DMS79 treated with DMSO at 0.1 percent for 48 hours (cell line): ENCODE results near the gene USP32.
"Not testable (repeated sequence)": the region's sequence is repeated elsewhere in the genome, so short reads cannot be mapped to it uniquely, and the experiment has no call there.

Experiments used
- DNase-seq: peaks from one replicate; lab custom pipeline; 2025; lab: John Stamatoyannopoulos, UW

Gene USP32

DNA sequence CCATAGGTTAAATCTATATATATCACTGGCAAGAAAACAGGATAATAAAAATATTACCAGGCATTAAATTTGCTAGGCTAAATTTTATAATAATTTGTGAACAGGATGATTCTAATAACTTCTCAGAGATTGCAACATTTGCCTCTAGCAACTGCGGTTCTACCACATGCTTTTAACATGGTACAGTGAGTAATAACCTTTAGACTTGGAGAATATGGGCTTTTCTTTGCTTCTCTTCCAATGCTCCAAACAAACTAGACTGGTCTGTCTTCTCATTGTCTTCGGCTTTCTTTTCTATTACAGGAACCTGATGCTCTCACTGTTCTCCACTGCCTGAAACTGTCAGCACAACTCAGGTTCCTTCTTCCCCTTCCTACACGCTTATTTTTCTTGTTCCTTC, 161.6 kb downstream of the USP32 start:
- DNase-seq: no peak

- no peak for DNase-seq
Observed at GRCh38 chr17:60229188-60229802, 162.6 kb downstream of the USP32 start.

- DNase-seq: not testable (repeated sequence)
Observed at GRCh38 chr17:60227276-60227675, 164.7 kb downstream of the USP32 start.

DNA sequence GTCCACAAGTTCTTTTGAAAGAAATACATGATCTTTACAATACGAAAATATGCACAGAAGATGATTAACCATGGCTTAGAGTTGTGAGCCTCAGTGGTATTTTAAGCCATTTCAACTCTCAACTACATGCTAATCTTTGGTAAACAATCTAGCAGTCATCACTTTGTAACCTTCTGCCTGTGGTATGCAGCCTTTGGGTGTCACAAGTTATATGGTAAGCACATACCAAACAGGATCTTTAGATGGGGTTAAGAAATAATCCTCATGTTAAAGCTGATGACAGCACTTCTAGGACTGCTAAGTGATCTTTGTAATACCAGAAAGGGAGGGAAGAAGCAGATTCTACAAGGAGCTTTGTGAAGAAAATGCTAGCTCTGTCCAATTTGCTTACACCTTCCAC, 167.9 kb downstream of the USP32 start:
- no peak for DNase-seq

- no peak for DNase-seq
Observed at GRCh38 chr17:60223456-60223855, 168.5 kb downstream of the USP32 start.

DNA sequence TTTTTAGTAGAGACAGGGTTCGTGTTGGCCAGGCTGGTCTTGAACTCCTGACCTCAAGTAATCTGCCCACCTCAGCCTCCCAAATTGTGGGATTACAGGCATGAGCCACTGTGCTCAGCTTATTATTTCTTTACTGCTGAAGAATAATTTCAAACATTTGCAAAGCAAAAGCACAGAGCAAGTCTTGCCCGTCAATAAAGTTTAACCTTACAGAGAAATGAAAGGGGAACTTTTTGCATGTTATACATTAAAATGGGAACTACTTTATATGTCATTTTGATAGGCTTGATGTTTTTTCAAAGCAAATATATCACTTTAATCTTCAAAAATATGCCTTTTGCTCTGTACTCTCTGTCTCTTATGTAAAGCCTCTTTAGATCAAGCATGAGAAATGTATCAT, 173.2 kb downstream of the USP32 start:
- DNase-seq: not testable (repeated sequence)

- DNase-seq: not testable (repeated sequence)
Observed at GRCh38 chr17:60215895-60216294, 176.0 kb downstream of the USP32 start.

DNA sequence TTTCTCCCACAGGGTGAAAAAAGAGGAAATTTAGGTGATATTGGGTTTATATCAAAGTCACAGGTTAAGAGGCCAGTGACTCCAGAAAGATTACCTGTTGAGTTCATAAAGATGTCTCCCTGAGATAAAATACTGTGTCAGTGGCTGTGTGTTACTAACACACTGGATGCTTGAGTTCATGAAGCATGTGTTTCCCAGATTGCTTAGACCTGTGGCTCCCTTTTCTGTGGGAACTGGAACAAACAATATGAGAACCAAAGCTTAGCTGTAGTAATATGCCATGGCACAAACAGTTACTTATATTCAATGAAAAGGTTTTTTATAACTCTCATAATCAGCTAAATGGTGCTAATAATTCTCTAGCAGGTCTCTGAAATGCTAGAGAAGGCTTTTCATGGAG, 180.7 kb downstream of the USP32 start:
- not testable (repeated sequence) for DNase-seq

- not testable (repeated sequence) for DNase-seq
Observed at GRCh38 chr17:60208302-60208701, 183.6 kb downstream of the USP32 start.

- DNase-seq: not testable (repeated sequence)
Observed at GRCh38 chr17:60205782-60206181, 186.2 kb downstream of the USP32 start.

- DNase-seq: not testable (repeated sequence)
Observed at GRCh38 chr17:60198630-60199029, 193.3 kb downstream of the USP32 start.

GRCh38 chr17:60194141-60194540, 197.8 kb downstream of the USP32 start:
- not testable (repeated sequence) for DNase-seq

DNA sequence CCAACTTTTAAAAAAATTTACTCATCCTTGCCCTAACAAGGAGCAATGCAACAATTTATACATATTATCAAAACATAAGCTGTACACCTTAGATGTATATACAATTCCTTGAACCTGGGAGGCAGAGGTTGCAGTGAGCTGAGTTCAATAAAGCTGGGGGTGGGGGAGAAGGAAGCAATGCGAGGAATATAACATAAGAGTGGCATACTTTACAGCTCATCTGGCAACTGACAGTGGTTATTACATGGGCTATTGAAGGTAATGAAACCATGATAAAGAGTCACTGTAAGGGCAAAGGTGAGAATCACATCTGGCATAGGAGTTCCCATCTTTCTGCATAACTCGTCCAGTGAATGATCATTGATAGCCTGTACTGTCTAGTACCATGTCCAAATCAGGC, 198.5 kb downstream of the USP32 start:
- no peak for DNase-seq

DNA sequence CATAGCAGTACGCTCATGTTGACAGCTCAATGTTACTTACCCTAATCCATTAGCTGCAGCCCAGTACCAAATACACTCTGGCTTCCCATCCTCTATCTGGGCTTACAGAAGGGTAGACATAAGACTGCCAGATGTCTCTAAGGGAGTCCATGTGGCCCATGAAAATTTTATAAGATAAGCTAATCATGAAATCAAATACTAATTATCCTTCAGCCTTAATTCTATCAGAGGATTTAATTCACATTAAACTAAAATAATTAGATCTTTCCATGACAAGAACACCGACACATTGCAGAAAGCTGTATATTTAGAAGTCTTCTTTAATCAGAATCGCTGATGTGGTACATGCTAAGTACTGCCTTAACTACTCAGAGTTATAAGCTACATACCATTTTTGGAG, 198.9 kb downstream of the USP32 start:
- not testable (repeated sequence) for DNase-seq

DNA sequence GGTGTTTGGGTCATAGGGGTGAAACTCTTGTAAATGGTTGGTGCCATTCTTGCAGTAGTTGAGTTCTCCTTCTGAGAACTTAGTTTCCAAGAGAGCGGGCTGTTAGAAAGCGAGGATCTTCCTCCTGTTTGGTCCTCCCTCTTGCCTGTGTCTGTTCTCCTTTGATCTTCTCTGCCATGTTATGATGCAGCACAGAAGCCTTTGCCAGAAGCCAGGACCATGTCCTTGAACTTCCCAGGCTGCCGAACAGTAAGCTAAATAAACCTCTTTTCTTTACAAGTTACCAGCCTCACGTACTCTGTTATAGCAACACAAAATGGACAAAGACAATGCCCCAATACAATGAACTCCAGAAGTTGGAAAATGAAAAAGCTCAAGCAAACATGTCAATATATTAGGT, 201.9 kb downstream of the USP32 start:
- DNase-seq: not testable (repeated sequence)

GRCh38 chr17:60188759-60189158, 203.2 kb downstream of the USP32 start:
- DNase-seq: no peak

DNA sequence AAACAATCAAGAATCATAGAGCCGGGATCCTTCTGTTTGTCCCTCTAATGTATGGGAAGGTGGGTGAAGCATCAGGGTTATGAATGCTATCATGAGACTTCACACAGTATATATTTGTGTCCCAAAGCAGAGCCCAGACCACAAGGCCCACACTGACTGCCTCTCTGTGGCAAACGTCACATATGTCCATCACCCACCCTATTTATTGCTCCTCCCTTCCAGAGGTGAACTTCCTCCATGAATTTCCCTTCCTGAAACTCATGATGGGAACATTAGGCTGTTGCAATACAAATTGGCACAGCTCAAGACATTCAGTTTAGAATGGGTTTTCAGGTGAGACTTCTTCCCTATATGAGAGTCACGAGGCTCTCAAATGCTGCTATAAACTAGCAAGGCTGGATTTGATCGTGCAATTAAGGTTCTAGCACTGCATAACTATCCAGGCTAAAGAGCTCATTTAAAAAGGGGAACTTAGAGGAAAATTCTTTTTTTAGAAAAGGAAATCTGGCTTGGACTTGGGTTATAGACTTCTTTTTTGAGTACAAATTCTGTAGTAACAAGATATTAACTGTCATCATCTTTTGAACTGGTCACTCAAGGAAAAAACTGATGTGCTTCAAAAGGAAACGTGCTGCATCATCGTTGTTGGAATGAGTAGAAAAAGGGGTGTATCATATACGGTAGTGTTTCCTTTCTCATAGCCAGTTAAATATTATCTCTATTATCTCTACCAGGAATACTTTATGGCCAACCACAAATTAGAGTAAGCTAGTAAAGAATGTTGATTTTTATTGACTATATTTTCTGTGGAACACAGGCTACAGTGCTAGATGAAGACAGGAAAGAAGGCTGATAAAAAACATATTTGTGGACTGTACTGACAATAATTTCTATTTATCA, 204.8 kb downstream of the USP32 start:
- DNase-seq: not testable (repeated sequence)

GRCh38 chr17:60186372-60186771, 205.6 kb downstream of the USP32 start:
- not testable (repeated sequence) for DNase-seq

- DNase-seq: not testable (repeated sequence)
Observed at GRCh38 chr17:60180380-60180779, 211.6 kb downstream of the USP32 start.

GRCh38 chr17:60178180-60178579, 213.8 kb downstream of the USP32 start:
- DNase-seq: peak; percentile 13

- not testable (repeated sequence) for DNase-seq
Observed at GRCh38 chr17:60176763-60177162, 215.2 kb downstream of the USP32 start.

- not testable (repeated sequence) for DNase-seq
Observed at GRCh38 chr17:60174767-60175166, 217.2 kb downstream of the USP32 start.

GRCh38 chr17:60174035-60174434, 217.9 kb downstream of the USP32 start:
- no peak for DNase-seq
